ENCODE data around the gene LRRD1. TPM values are rescaled to one million over a fixed set of nuclear protein-coding genes. Genes with fewer than 3 reads are reported as not detected.
A peak's percentile ranks its signal among the peaks of the same experiment; 100 is the strongest.

LRRD1 gene
- total and polyA plus RNA-seq, 9 of the 15 experiments (the other 6 are each of a cell fraction or from before 2014, with no cell fraction given) = 0.07 to 0.15 TPM; not detected in 7

DNA sequence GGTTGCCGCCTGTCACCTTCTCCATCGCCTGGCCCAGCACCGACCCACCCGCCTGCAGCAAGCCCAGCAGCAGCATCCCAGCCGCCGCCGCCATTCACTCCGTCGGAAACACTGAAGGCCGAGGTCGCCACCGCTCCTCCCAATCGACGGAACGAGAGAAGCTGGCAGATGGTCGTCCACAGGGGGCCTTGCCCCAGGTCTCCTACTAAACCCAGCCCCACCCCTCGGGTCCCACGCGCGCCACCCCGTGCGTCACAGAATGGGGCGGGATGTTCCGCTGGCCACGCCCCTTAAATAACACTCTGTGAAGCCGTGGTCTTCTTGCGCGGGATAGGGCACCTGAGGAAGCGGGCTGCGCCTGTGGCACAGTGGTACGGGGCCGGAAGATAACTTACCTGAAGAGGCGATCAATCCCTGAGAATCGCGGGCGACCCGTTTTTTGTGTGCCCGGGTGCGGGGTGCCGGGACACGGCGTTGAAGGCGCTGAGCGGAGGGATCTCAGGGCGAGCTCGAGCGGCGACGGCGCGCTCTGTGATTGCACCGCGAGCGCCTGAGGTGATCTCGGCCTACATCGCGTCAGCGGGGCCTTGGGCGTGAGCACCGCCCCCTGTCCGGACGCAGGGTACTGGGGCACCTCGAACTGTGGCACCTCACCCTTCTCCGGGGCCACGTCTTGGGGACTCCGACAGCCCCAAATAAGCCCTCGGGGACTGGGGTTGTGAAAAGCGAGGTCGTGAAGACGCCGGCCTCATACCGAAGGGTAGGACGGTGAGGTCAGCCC, 44.5 kb downstream of the LRRD1 start, which contains the start of gene CYP51A1 (continued):
- TF ChIP-seq, protein P1, sequence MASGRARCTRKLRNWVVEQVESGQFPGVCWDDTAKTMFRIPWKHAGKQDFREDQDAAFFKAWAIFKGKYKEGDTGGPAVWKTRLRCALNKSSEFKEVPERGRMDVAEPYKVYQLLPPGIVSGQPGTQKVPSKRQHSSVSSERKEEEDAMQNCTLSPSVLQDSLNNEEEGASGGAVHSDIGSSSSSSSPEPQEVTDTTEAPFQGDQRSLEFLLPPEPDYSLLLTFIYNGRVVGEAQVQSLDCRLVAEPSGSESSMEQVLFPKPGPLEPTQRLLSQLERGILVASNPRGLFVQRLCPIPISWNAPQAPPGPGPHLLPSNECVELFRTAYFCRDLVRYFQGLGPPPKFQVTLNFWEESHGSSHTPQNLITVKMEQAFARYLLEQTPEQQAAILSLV (tag; IDR thresholded peaks at IDR 0.05) = no peak
- TF ChIP-seq PURB (CRISPR knock-in tag; IDR thresholded peaks at IDR 0.05; ENCODE audit: low read depth) (no peak), HNRNPH1 (optimal IDR thresholded peaks at IDR 0.05; ENCODE audit: low read depth, low read length) (no peak), GATAD2A (IDR thresholded peaks at IDR 0.05) (peak; percentile 93; the same call in 1 of the 2 replicates), ZNF24 (IDR thresholded peaks at IDR 0.05) (0 out of 2 replicates have a peak, but pooled peaks have one; percentile 43), PREB (CRISPR knock-in tag; IDR thresholded peaks at IDR 0.05) (no peak), MITF (IDR thresholded peaks at IDR 0.05) (peak; percentile 38; the same call in 1 of the 2 replicates), RBM39 (optimal IDR thresholded peaks at IDR 0.05; ENCODE audit: low read depth, low read length) (no peak), ILF3 (IDR thresholded peaks at IDR 0.05; ENCODE audit: borderline replicate concordance) (0 out of 2 replicates have a peak, but pooled peaks have one; percentile 9), NCOA4 (IDR thresholded peaks at IDR 0.05; ENCODE audit: partially characterized antibody) (no peak), NFXL1 (CRISPR knock-in tag; IDR thresholded peaks at IDR 0.05) (no peak), NR2F6 (CRISPR knock-in tag; IDR thresholded peaks at IDR 0.05) (no peak), IFI16 (CRISPR knock-in tag; IDR thresholded peaks at IDR 0.05) (no peak), MTA2 (IDR thresholded peaks at IDR 0.05; ENCODE audit: low read depth) (0 out of 2 replicates have a peak, but pooled peaks have one; percentile 16), MYNN (IDR thresholded peaks at IDR 0.05) (peak; percentile 78), MYNN (CRISPR knock-in tag; IDR thresholded peaks at IDR 0.05) (no peak), NFIX (CRISPR knock-in tag; IDR thresholded peaks at IDR 0.05; ENCODE audit: low read depth) (no peak), RBM17 (IDR thresholded peaks at IDR 0.05; ENCODE audit: borderline replicate concordance, low read depth, low read length) (no peak), ZNF436 (CRISPR knock-in tag; IDR thresholded peaks at IDR 0.05) (no peak), POU5F1 (IDR thresholded peaks at IDR 0.05; ENCODE audit: borderline replicate concordance, low read depth, low read length, partially characterized antibody) (no peak), ZNF449 (CRISPR knock-in tag; IDR thresholded peaks at IDR 0.05) (no peak)
- TF ChIP-seq, protein P2, sequence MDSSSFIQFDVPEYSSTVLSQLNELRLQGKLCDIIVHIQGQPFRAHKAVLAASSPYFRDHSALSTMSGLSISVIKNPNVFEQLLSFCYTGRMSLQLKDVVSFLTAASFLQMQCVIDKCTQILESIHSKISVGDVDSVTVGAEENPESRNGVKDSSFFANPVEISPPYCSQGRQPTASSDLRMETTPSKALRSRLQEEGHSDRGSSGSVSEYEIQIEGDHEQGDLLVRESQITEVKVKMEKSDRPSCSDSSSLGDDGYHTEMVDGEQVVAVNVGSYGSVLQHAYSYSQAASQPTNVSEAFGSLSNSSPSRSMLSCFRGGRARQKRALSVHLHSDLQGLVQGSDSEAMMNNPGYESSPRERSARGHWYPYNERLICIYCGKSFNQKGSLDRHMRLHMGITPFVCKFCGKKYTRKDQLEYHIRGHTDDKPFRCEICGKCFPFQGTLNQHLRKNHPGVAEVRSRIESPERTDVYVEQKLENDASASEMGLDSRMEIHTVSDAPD (CRISPR knock-in tag; IDR thresholded peaks at IDR 0.05) = no peak
- TF ChIP-seq, protein P3, sequence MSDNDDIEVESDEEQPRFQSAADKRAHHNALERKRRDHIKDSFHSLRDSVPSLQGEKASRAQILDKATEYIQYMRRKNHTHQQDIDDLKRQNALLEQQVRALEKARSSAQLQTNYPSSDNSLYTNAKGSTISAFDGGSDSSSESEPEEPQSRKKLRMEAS (CRISPR knock-in tag; IDR thresholded peaks at IDR 0.05) = peak; percentile 70

Data from K562 (cell line).